Activated CD4-positive, alpha-beta T cell treated with anti-CD3 and anti-CD28 coated beads, Interleukin-2, amount 50 U/mL, for 1 hour (primary cell): Measurements from ENCODE around the gene AKAP12.
"Not testable (repeated sequence)": the region's sequence is repeated elsewhere in the genome, so short reads cannot be mapped to it uniquely, and the experiment has no call there.

Source experiments
- DNase-seq: peaks from one replicate; pipeline ENCODE4 v3.0.0-alpha.2; 2020

Gene AKAP12

GRCh38 chr6:151286214-151286613 is 46.4 kb downstream of the AKAP12 start:
- no peak for DNase-seq

GRCh38 chr6:151288712-151289398 is 49.1 kb downstream of the AKAP12 start:
- DNase-seq, result no peak

- DNase-seq, result no peak
Observed at GRCh38 chr6:151289399-151290007, 49.7 kb downstream of the AKAP12 start.

DNA sequence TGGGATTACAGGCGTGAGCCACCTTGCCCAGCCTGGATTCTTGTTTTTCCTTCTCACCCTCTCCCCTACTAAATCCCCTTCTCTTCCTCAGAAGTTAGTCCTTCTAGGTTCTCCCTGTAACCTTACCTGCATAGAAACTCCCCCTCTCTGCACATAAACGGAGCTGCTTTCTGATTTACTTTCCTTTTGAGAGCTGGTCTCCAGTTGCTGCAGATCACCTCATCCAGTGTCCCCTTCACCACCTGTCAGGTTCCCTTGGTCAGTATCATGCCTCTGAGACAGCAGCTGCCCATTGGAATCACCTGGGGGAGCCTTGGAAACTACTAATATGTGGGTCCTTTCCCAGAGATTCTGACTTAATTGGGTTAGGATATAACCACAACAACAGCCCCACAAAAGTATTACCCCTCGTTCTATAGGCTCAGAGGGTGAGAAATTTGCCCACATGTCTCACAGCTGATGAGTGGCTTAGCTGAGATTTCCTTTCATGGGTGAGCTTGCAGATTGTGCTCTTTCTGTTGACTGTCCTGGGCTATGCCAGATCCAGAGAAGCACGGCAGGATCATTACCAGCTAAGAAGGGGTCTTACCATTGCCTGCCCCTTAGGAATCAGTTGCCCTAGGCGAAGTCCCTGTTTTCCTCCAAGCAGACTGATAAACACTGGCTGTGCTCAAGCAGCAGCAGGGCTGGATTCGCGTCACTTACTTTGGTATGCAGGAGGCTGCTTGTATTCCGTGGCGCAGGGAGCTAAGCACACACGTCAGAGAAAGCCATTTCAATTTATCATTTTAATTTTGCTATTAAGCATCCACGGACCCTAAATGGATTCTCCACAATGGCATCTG is 51.3 kb downstream of the AKAP12 start:
- no peak for DNase-seq

DNA sequence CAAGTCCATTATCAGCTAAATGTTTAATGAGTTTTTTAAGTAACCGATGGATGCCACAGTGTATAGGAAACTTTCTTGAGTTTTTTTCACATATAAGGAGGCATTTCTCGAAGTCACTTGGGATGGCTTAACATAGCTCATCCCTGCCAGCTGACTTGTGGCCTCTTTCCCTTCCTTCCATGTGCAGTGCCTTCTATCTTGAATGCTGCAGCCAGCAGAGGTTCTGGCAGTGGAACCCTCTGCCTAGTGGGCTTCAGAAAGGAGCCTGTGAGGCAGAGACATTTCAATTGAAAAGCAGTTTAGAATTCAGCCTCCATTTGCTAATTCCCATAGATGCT is 51.9 kb downstream of the AKAP12 start:
- DNase-seq, result no peak

- no peak for DNase-seq
Observed at GRCh38 chr6:151292974-151293687, 53.4 kb downstream of the AKAP12 start.

- no peak for DNase-seq
Observed at GRCh38 chr6:151293688-151294016, 53.9 kb downstream of the AKAP12 start.

GRCh38 chr6:151294561-151295101 is 54.9 kb downstream of the AKAP12 start:
- no peak for DNase-seq

- DNase-seq, result no peak
Observed at GRCh38 chr6:151297886-151298285, 58.1 kb downstream of the AKAP12 start.

- DNase-seq, result no peak
Observed at GRCh38 chr6:151299011-151299410, 59.2 kb downstream of the AKAP12 start.

DNA sequence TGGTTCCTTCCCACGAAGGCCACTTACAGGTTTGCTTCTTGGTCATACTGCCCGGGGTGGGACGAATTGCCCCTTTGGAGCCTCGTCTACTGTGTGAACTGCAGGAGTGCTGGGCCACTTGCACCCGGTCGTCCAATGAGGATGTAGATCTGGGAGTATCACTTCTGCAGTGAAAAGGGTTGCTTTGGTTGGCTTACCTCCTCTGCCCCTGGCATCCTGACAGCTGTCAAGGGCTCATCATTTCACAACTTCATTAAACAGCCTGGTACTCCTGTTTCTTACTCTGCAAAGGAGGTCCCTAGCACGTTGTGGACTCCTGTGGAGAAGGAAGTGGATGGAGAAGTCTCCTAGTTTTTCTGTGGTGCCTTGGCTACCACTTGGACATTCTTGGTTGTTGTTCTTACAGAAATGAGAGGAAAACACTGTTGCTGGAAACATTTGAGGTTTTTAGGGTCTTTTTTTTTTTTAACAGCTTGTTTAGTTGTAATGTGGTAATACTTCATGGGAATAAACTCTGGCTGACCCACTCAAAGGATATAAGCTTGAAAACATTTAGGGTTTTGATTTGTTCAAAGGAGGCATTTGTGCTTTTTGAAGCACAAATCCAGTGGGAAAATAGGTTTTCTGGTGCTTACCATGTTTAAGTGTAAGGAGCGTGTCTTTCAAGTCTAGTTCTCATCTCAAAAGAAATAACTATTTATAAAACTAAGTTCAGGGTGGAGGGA is 60.7 kb downstream of the AKAP12 start:
- DNase-seq, result no peak

- DNase-seq, result no peak
Observed at GRCh38 chr6:151301547-151301946, 61.8 kb downstream of the AKAP12 start.

DNA sequence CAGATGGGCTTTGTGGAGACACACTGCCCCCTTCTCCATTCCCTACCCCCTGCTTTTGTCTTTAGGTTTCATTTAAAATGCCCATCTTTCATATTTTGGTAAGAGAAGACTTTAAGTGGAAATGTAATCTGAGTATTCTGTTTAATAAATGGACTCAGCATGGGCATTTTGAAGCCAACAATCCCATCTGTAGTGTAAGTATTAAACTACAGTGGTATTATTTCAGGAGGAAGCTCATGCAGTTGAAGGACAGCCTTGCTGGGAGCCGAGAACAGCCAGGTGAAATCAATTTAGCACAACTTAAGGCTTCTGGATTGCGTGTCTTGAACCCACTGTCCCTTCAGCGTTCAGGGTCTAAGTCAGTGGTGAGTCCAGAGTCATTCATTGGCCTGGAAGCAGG is 63.5 kb downstream of the AKAP12 start:
- DNase-seq, result no peak

- no peak for DNase-seq
Observed at GRCh38 chr6:151306269-151306783, 66.6 kb downstream of the AKAP12 start.

GRCh38 chr6:151307501-151307900 is 67.7 kb downstream of the AKAP12 start:
- DNase-seq, result no peak

DNA sequence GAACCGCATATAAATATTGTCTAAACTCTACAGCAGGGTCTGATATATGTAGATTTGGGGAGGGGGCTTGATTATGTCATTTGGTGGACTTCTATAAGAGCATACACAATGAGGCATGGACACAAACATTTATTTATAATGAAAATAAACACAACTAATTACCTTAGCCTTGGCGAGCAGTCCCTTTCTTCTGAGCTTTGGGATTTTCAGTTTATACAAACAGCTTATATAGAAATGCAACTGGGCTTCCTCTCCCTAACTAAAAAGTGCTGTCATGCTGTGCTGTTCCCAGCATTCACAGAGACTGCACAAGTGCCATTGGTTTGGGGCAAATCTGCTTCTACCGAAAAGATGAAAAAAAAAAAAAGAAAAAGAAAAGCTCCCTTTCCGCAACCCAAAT is 69.9 kb downstream of the AKAP12 start:
- DNase-seq, result no peak

GRCh38 chr6:151310279-151310678 is 70.5 kb downstream of the AKAP12 start:
- DNase-seq, result no peak

- DNase-seq, result no peak
Observed at GRCh38 chr6:151310852-151311767, 71.3 kb downstream of the AKAP12 start.

DNA sequence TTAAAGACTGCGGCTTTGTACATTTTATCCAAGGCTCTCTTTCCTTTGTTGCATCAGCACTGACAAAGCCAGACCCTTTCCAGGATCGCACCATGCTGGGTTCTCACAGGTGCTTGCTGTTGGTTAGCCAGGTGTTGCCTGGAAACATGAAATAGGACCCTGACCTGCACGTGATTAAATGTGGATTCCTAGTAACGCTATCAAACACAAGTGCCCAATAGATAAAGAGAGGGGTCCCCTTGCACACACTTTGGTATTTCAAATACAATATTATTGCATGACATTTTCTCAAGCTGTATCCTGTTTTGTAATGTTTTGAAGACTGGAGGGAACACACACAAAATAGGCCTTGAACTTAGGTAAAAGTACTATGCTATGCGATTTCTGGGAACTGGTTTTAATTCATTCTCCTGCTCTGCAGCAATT is 73.3 kb downstream of the AKAP12 start:
- no peak for DNase-seq

- not testable (repeated sequence) for DNase-seq
Observed at GRCh38 chr6:151315661-151316060, 75.9 kb downstream of the AKAP12 start.
